ENCODE data around the gene C1orf74.
A peak's percentile ranks its signal among the peaks of the same experiment; 100 is the strongest.

Gene C1orf74

DNA sequence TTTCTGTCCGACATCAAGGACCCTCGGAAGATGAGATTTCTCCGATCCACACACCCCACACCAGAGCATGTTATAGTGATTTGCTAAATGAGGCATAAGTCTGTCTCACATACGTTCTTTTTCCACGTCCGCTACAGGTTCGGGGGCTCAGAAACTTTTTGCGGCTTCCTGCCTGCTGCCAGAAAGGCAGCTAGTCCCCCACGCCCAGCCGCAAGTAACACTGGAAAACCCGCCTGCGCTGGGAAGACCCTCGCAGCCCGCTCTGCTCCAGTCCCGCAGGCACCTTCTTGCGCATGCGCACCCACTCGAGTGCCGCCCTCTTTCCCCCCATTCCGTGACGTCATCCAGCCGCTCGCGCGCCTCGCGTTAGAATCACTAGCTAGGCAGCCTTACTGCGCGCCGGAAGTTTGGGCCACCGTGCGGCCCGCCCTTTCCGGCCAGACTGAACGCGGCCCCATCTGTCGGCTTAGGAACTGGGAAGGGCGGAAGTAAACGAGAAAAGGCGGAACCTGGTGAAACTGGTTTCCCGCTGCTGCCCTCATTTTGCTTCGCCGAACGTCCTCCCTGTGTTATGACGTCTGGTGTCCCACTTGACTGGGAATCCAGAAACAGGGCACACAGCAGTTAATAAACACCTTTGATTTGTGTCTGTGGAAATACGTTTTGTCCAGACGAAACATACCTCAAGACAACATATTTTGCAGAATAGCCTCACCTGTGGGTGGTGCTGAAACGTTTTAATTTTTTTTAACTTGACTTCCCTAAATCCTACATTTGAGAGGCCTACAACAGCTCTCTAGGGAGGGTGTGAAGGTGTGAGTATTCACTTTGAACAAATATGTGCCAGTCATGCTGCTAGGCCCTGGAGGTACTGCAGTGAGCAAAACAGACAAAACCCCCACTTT is at the start of gene C1orf74:
Gene C1orf74 (minus strand): TSS at position 295 of the 905 bp plus-strand sequence. CDS start 925 bp downstream, outside the sequence.
- H2AFZ ChIP-seq (ENCODE audit: low read depth, low read length), result peak within 1 kb of the TSS; percentile 74
- no peaks in the 10 kb centered on the region for H3K36me3 ChIP-seq (ENCODE audit: insufficient read depth, low read length)

DNA sequence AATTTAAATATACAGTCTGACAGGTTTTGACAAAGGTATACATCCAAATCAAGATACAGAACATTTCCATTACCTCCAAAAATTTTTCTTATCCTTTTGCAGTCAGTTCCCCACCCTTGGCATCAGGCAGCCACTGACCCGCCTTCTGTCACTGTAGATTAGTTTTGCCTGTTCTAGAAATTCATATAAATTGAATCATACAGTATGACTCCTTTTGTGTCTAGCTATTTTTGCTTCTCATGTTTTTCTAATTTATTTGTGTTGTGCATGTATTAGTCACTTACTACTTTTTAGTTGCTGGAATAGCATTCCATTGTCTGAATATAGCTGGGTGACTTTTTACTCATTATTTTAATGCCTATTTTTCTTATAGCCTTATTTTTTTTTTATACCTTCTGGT is 47.3 kb upstream of the C1orf74 start:
- no peak overlapping the region for H3K4me3 ChIP-seq (ENCODE audit: low read length)
- H3K9me3 ChIP-seq (ENCODE audit: low read length), result no peaks in the 10 kb centered on the region
- H3K36me3 ChIP-seq (ENCODE audit: insufficient read depth, low read length), result peaks cover 49% of the 10 kb centered on the region
- H3K27me3 ChIP-seq (ENCODE audit: insufficient read depth, low read length), result no peaks in the 10 kb centered on the region
- H3K4me1 ChIP-seq (ENCODE audit: insufficient read depth, low read length), result no peaks in the 10 kb centered on the region
- H2AFZ ChIP-seq (ENCODE audit: low read depth, low read length), result no peak overlapping the region

More for the DNA sequence above, at the start of gene C1orf74:
- no peaks in the 10 kb centered on the region for H3K9me3 ChIP-seq (ENCODE audit: low read length)
- peaks cover 11% of the 10 kb centered on the region for H3K4me1 ChIP-seq (ENCODE audit: insufficient read depth, low read length)
- peak within 1 kb of the TSS; percentile 80 for H3K4me3 ChIP-seq (ENCODE audit: low read length)
- peaks cover 13% of the 10 kb centered on the region for H3K27me3 ChIP-seq (ENCODE audit: insufficient read depth, low read length)

DNA sequence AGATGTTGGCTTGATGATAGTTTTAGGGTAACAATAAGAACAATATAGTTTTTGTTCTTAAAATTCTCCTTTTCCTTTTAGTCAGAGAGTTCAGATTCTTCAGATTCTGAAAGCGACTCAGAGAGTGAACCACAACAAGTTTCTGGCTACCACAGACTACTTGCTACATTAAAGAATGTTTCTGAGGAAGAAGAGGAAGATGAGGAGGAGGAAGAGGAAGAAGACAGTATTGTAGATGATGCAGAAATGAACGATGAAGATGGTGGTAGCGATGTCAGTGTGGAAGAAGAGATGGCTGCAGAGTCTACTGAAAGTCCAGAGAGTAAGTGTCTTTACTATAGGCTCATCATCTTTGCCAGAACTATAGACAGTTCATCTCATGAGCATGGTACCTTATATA is 46.4 kb upstream of the C1orf74 start:
- no peaks in the 10 kb centered on the region for H3K9me3 ChIP-seq (ENCODE audit: low read length)
- peaks cover 42% of the 10 kb centered on the region for H3K36me3 ChIP-seq (ENCODE audit: insufficient read depth, low read length)
- no peak overlapping the region for H2AFZ ChIP-seq (ENCODE audit: low read depth, low read length)
- no peaks in the 10 kb centered on the region for H3K4me1 ChIP-seq (ENCODE audit: insufficient read depth, low read length)
- no peak overlapping the region for H3K4me3 ChIP-seq (ENCODE audit: low read length)
- H3K27me3 ChIP-seq (ENCODE audit: insufficient read depth, low read length), result no peaks in the 10 kb centered on the region

DNA sequence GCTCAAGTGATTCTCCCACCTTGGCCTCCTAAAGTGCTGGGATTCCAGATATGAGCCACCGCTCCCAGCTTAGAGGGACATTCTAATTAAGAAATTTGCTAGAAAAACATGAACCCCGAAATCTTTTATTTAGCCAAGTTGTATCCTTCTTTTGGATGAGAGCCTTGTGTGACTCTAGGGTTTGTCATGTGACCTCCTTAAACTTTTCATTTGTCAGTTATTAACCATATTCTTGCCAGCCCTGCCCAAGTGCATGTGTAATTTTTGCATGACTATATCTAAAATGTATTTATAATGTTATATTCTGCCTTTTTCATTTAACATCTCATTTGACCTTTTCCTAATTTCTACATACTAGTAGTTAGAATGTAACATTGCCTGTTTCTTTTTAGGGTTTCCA is 45.4 kb upstream of the C1orf74 start:
- no peak overlapping the region for H2AFZ ChIP-seq (ENCODE audit: low read depth, low read length)
- H3K9me3 ChIP-seq (ENCODE audit: low read length), result no peaks in the 10 kb centered on the region
- H3K36me3 ChIP-seq (ENCODE audit: insufficient read depth, low read length), result peaks cover 32% of the 10 kb centered on the region
- no peak overlapping the region for H3K4me3 ChIP-seq (ENCODE audit: low read length)
- no peaks in the 10 kb centered on the region for H3K27me3 ChIP-seq (ENCODE audit: insufficient read depth, low read length)
- no peaks in the 10 kb centered on the region for H3K4me1 ChIP-seq (ENCODE audit: insufficient read depth, low read length)

DNA sequence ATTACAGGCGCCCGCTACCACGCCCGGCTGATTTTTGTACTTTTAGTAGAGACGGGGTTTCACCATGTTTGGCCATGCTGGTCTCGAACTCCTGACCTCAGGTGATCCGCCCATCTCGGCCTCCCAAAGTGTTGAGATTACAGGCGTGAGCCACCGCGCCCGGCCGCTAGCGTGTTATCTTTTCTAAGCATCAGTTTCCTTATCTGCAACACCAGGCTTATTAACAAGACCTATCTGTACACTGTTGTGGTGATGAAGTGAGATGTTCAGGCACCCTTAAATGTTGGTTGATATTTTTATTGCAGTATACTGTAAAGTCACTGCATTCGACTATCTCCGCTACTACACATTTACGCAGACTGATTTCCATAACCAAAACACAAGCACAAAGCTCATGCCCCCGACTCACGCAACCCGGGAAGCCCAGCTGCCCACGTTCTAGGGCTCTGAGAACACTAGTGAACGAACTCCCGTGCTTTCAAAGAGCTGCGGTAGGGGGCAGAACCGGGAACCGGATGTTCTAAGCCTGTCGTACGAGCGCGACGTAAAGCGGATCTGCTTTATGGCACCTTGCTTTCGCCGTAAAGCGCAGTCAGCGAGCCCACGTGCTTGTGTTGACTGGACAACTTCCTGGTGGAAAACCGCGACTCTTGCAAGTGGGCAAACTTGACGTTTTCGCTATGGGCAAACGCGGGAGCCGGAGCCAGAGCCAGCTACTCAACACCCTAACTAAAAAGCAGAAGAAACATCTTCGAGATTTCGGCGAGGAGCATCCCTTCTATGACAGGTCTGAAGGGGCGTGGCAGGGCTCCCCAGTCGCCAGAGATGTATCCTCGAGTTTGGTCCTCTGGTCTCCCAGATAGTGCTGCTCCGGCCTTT is 43.3 kb upstream of the C1orf74 start, which contains the start of gene UTP25:
Gene UTP25 (plus strand): TSS at position 589 of the 879 bp plus-strand sequence. CDS start 92 bp downstream, at position 681.
- no peaks in the 10 kb centered on the region for H3K9me3 ChIP-seq (ENCODE audit: low read length)
- peaks cover 15% of the 10 kb centered on the region for H3K36me3 ChIP-seq (ENCODE audit: insufficient read depth, low read length)
- H3K4me3 ChIP-seq (ENCODE audit: low read length), result peak within 1 kb of the TSS; percentile 91
- H3K27me3 ChIP-seq (ENCODE audit: insufficient read depth, low read length), result no peaks in the 10 kb centered on the region
- H2AFZ ChIP-seq (ENCODE audit: low read depth, low read length), result peak within 1 kb of the TSS; percentile 60
- no peaks in the 10 kb centered on the region for H3K4me1 ChIP-seq (ENCODE audit: insufficient read depth, low read length)

DNA sequence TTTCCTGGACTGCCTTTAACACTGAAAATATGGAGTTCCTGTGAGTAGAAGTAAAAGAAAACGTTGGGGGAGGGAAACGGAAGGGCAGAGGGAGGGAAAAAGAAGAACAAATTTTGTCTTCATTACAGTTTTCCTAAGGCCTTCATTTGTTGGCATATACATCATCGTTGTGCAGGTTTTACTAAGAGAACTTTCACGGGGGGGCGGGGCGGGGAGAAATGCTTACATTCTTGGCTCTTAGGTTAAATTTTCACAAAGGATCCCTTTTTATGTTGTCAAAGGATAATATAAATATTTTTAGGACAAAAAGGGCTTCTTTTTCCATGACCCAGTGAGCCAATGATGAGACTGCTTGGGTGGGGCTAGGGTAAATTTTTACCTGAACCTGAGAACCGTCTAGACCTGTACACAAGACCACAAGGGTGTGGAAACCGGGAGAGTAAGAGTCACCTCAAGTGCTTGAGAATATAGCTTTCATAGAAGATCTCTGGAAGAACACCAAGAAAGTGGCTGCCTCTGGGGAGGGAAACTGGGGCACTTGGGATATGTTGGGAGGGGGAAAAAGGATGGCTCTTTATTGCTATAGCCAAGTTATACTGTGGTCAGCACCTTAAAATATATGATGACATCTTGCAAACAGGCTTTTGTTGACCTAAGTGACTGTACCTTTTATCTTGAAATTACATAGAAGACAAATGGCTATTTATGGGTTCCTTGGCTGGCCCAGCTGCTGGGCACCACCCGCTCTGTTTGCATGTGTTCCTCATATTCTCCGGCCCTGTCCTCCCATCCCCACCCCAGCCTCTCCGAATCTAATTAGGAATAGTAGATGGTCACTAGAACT is 41.5 kb upstream of the C1orf74 start:
- Histone ChIP-seq H3K9me3 (ENCODE audit: low read length) (no peaks in the 10 kb centered on the region), H2AFZ (ENCODE audit: low read depth, low read length) (no peak overlapping the region), H3K27me3 (ENCODE audit: insufficient read depth, low read length) (no peaks in the 10 kb centered on the region), H3K36me3 (ENCODE audit: insufficient read depth, low read length) (peaks cover 1% of the 10 kb centered on the region), H3K4me3 (ENCODE audit: low read length) (no peak overlapping the region), H3K4me1 (ENCODE audit: insufficient read depth, low read length) (no peaks in the 10 kb centered on the region)

DNA sequence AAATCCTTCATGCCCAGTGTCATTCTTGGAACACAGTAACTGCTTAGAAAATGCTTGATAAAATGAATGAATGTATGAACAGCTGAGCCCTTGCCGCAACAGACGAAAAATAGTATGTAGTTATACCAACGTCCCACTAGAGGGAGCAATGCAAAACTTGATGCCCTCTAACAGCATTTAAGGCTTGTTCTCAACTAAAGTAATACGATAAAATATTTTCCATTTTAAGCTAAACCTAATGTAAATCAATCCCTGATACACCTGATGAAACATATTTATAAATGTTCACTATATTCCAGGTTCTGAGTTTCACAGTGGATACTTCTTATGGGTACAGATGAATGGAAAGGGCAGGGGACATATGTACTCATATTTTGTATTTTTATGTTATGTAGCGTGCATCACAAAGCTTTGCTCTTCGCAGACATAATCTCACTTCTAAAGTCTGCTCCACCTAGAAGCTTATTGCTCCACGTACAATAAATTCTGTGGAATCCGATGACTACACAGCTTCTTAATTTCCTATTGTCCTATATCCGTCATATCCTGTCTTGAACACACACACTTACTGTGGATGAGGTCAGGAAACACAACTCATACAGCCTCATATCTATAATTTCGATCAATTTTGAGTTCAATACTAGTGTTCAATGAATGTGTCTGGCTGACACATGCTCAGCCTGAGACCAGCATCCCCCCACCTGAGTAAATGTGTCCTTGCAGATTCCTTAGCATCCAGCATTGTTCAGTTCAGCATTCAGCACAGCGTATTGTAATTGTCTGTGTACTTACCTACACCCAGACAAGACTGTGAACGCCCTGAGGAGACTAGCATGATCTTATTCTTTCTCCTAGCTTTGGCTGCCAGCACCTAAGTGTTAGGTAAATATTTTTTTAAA is 39.0 kb upstream of the C1orf74 start:
- Histone ChIP-seq H3K9me3 (ENCODE audit: low read length) (no peaks in the 10 kb centered on the region), H3K36me3 (ENCODE audit: insufficient read depth, low read length) (no peaks in the 10 kb centered on the region), H3K4me1 (ENCODE audit: insufficient read depth, low read length) (no peaks in the 10 kb centered on the region), H2AFZ (ENCODE audit: low read depth, low read length) (no peak overlapping the region), H3K27me3 (ENCODE audit: insufficient read depth, low read length) (peaks cover 6% of the 10 kb centered on the region), H3K4me3 (ENCODE audit: low read length) (no peak overlapping the region)

DNA sequence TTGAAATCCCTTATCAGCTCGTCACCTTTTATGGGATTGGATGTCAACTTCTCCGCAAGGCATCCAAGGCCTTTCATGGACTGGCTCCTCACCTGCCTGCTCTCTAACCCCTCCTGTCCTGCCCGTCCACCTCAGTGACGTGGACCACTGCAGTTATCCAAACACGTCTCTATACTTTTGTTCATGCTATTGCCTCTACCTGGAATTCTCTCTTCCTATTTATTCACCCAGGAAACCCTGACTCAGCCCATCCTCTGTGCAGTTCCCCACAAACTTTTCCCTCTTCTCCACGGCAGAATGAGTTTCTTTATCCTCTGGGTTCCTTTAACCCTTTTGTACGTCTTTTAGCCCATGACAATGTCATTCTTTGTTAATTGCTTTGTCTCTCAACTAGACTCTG is 38.3 kb upstream of the C1orf74 start:
- no peak overlapping the region for H2AFZ ChIP-seq (ENCODE audit: low read depth, low read length)
- H3K4me1 ChIP-seq (ENCODE audit: insufficient read depth, low read length), result no peaks in the 10 kb centered on the region
- no peaks in the 10 kb centered on the region for H3K9me3 ChIP-seq (ENCODE audit: low read length)
- H3K4me3 ChIP-seq (ENCODE audit: low read length), result no peak overlapping the region
- peaks cover 6% of the 10 kb centered on the region for H3K27me3 ChIP-seq (ENCODE audit: insufficient read depth, low read length)
- H3K36me3 ChIP-seq (ENCODE audit: insufficient read depth, low read length), result no peaks in the 10 kb centered on the region

DNA sequence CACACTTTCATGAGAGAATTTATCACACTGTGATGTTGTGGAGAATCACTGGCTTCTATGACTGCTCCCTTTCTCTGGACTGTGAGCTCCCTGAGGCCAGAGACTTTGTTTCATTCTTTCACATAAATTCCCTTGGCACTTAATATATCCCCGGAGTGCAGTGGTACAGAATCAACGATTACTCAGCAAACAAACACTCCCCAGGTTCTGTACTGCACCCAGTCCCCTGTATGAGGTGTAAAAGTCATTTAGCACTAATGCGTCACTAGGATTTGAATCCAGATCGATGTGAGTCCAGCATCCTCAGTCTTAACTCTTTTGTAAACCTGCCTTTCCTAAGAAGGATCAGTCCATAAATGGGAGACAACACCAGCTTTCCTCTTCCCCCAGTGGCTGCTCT is 36.6 kb upstream of the C1orf74 start:
- H3K4me3 ChIP-seq (ENCODE audit: low read length), result no peak overlapping the region
- no peaks in the 10 kb centered on the region for H3K36me3 ChIP-seq (ENCODE audit: insufficient read depth, low read length)
- no peak overlapping the region for H2AFZ ChIP-seq (ENCODE audit: low read depth, low read length)
- no peaks in the 10 kb centered on the region for H3K9me3 ChIP-seq (ENCODE audit: low read length)
- no peaks in the 10 kb centered on the region for H3K4me1 ChIP-seq (ENCODE audit: insufficient read depth, low read length)
- H3K27me3 ChIP-seq (ENCODE audit: insufficient read depth, low read length), result peaks cover 13% of the 10 kb centered on the region

DNA sequence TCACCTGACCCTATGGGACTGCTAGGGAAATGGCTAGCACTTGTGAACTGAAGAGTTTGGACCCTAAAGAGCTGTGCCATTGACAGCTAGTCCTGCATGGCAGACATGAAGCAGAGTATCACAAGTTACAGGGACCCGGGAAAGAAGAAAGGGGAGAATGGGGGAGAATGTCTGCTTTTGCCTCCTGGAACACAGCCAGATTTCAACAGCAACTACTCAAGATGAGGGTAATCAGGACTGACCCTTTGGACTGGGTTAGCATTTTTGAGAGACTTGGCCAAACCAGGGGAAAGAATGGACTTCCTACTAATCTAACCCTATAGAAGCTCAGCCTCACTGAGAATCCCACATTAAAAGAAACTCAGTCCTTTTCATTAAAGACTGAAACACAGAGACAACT is 34.7 kb upstream of the C1orf74 start:
- H2AFZ ChIP-seq (ENCODE audit: low read depth, low read length), result no peak overlapping the region
- no peak overlapping the region for H3K4me3 ChIP-seq (ENCODE audit: low read length)
- H3K36me3 ChIP-seq (ENCODE audit: insufficient read depth, low read length), result no peaks in the 10 kb centered on the region
- H3K27me3 ChIP-seq (ENCODE audit: insufficient read depth, low read length), result peaks cover 18% of the 10 kb centered on the region
- no peaks in the 10 kb centered on the region for H3K4me1 ChIP-seq (ENCODE audit: insufficient read depth, low read length)
- H3K9me3 ChIP-seq (ENCODE audit: low read length), result no peaks in the 10 kb centered on the region

DNA sequence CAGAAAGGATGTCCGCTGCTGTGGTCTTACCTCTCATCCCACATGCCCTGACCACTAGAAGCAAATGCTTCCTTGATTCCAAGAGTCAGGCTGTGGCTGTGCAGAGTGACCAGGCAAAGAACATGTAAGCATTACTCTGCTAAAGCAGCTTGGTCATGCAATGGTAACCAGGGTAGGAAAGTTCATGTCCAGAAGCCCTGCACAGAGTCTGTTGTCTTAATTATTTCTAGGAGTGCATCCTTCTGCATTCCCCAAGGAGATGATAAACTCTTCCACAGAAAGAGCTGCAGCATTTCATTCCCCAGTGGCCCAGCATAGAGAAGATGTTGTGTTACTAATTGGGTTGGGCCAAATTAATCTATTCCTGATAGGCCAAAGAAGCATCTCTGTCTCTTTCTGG is 33.3 kb upstream of the C1orf74 start:
- Histone ChIP-seq H3K4me1 (ENCODE audit: insufficient read depth, low read length) (no peaks in the 10 kb centered on the region), H3K9me3 (ENCODE audit: low read length) (no peaks in the 10 kb centered on the region), H3K27me3 (ENCODE audit: insufficient read depth, low read length) (peaks cover 20% of the 10 kb centered on the region), H3K4me3 (ENCODE audit: low read length) (no peak overlapping the region), H3K36me3 (ENCODE audit: insufficient read depth, low read length) (no peaks in the 10 kb centered on the region), H2AFZ (ENCODE audit: low read depth, low read length) (no peak overlapping the region)

DNA sequence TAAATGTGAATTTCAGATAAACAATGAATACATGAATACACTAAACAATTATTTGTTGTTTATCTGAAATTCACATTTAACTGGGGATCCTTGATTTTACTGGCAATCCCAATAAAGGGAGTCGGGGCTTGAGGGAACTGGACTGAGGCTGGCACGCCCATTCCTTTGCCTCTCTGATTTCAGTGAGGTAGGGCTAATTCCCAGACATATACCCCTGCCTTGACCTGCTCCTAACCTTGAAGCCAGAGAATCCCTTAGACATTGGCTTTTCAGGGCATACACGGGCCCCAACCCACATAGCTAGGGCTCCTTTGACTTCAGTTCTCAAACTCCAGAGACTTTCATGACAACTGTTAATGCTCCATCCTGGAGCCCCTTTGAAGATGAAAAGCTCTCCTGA is 32.6 kb upstream of the C1orf74 start:
- no peak overlapping the region for H3K4me3 ChIP-seq (ENCODE audit: low read length)
- no peaks in the 10 kb centered on the region for H3K9me3 ChIP-seq (ENCODE audit: low read length)
- H3K36me3 ChIP-seq (ENCODE audit: insufficient read depth, low read length), result no peaks in the 10 kb centered on the region
- H3K27me3 ChIP-seq (ENCODE audit: insufficient read depth, low read length), result peaks cover 21% of the 10 kb centered on the region
- H3K4me1 ChIP-seq (ENCODE audit: insufficient read depth, low read length), result no peaks in the 10 kb centered on the region
- H2AFZ ChIP-seq (ENCODE audit: low read depth, low read length), result no peak overlapping the region
